ENCODE data around the gene CYB561.

CYB561 gene

DNA sequence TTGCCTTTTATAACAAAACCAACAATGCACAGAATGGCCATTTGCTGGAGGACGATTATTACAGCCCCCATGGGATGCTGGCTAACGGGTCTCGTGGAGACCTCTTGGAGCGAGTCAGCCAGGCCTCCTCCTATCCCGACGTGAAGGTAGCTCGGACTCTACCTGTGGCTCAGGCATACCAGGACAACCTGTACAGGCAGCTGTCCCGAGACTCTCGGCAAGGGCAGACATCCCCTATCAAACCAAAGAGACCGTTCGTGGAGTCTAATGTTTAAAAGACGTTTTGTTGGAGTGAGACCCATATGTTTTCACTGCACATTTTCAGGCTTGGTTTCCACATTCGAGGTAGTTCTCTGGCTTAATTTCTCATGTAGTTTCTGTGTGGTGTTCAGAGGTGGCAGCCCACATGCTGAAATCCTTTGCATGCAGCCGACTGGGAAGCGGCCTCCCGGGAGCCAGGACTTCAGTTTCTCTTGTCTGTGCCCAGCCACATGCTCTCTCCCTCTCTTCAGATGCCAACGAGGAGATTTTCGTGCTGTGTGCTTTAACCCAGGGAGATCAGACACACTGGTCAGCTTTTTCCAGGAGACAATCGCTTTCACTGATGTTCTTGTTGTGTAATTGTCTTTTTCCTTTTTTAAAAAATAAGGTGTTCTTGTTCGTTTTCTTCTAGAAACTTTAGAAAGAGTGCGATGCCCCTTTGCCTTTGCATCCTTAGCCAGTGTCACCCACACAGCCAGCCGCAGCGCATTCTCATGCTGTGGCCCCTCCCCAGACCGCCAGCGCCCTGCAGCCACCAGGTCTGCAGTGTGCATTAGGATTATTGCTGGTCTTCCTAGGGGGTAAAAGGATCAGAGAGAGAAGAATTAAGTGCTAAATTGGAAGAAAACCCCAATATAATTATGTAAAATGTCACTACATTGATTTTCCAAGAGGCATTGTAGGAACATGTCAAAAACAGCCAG, 24.1 kb downstream of the CYB561 start:
- H3K9me3 Mint-ChIP-seq, result no peaks in the 10 kb centered on the region
- H3K36me3 Mint-ChIP-seq (ENCODE audit: low read depth), result peaks cover 44% of the 10 kb centered on the region
- H3K4me3 Mint-ChIP-seq, result no peak overlapping the region
- H3K27ac Mint-ChIP-seq, result no peak overlapping the region
- peaks cover 16% of the 10 kb centered on the region for H3K27me3 Mint-ChIP-seq (ENCODE audit: low read depth, poor library complexity)
- DNase-seq, result no peak
- peaks cover 7% of the 10 kb centered on the region for H3K4me1 Mint-ChIP-seq
- no peak for TF ChIP-seq CTCF (IDR thresholded peaks at IDR 0.05)

DNA sequence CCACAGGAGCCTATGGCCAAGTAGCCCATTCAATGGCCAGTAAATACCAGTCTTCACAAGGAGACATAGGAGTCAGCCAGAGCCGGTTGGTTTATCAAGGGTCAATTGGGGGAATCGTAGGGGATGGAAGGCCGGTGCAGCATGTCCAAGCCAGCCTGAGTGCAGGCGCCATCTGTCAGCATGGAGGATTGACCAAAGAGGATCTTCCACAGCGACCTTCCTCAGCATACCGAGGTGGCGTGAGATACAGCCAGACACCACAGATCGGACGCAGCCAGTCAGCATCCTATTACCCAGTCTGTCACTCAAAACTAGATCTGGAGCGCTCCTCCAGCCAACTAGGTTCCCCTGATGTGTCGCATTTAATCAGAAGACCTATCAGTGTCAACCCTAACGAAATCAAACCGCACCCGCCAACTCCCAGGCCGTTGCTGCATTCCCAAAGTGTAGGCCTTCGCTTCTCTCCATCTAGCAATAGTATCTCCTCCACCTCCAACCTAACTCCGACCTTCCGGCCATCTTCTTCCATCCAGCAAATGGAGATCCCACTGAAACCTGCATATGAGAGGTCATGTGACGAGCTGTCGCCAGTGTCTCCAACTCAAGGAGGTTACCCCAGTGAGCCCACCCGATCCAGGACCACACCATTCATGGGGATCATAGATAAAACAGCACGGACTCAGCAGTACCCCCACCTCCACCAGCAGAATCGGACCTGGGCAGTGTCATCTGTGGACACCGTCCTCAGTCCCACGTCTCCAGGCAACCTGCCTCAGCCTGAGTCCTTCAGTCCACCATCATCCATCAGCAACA, 25.0 kb downstream of the CYB561 start:
- DNase-seq, result no peak
- Mint-ChIP-seq H3K27me3 (ENCODE audit: low read depth, poor library complexity) (peaks cover 13% of the 10 kb centered on the region), H3K4me1 (peaks cover 2% of the 10 kb centered on the region), H3K4me3 (no peak overlapping the region), H3K27ac (peak overlapping the region; percentile 46), H3K36me3 (ENCODE audit: low read depth) (peaks cover 44% of the 10 kb centered on the region), H3K9me3 (no peaks in the 10 kb centered on the region)
- no peak for TF ChIP-seq CTCF (IDR thresholded peaks at IDR 0.05)

DNA sequence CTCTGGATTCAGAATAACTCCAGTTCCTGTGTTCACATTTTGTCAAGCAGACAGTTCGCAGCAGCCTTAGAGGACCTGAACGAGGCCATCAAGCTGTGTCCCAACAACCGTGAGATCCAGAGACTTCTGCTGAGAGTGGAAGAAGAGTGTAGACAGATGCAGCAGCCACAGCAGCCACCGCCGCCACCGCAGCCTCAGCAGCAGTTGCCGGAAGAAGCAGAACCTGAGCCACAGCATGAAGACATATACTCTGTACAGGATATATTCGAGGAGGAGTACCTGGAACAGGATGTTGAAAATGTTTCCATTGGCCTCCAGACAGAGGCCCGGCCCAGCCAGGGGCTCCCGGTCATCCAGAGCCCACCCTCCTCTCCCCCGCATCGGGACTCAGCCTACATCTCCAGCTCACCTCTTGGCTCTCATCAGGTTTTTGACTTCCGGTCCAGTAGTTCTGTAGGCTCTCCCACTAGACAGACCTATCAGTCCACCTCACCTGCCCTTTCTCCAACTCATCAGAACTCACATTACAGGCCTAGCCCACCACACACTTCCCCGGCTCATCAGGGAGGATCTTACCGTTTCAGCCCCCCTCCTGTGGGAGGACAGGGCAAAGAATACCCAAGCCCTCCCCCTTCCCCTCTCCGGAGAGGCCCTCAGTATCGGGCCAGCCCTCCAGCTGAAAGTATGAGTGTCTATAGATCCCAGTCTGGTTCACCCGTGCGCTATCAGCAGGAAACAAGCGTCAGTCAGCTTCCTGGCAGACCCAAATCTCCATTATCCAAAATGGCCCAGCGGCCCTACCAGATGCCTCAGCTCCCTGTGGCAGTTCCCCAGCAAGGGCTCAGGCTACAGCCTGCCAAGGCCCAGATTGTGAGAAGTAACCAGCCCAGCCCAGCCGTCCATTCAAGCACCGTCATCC, 25.9 kb downstream of the CYB561 start:
- peaks cover 13% of the 10 kb centered on the region for H3K27me3 Mint-ChIP-seq (ENCODE audit: low read depth, poor library complexity)
- no peak for DNase-seq
- no peaks in the 10 kb centered on the region for H3K9me3 Mint-ChIP-seq
- H3K36me3 Mint-ChIP-seq (ENCODE audit: low read depth), result peaks cover 44% of the 10 kb centered on the region
- no peak overlapping the region for H3K4me3 Mint-ChIP-seq
- H3K27ac Mint-ChIP-seq, result no peak overlapping the region
- no peak for TF ChIP-seq CTCF (IDR thresholded peaks at IDR 0.05)
- H3K4me1 Mint-ChIP-seq, result no peaks in the 10 kb centered on the region

DNA sequence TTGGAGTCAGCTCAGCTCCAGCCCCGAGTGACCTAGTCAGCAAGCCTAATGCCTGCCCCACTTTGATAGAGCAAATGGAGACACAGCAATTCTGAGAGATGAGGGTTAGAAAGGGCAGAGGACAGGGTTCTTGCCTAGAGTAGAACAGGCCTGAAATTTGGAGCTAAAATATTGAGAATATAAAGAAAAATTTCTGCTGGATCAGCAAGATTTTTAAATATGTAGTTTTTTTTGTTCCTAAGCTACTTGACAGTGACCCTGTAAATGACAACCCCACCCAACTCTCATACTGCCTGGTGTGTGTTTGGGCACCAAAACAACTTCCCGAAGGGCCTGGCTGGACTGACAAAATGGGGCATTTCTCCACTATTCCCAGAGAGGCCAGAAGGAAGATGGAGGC, 26.7 kb downstream of the CYB561 start:
- Mint-ChIP-seq H3K27ac (no peak overlapping the region), H3K27me3 (ENCODE audit: low read depth, poor library complexity) (peaks cover 9% of the 10 kb centered on the region), H3K36me3 (ENCODE audit: low read depth) (peaks cover 49% of the 10 kb centered on the region), H3K4me1 (no peaks in the 10 kb centered on the region), H3K9me3 (no peaks in the 10 kb centered on the region), H3K4me3 (no peak overlapping the region)
- no peak for TF ChIP-seq CTCF (IDR thresholded peaks at IDR 0.05)
- DNase-seq, result no peak

DNA sequence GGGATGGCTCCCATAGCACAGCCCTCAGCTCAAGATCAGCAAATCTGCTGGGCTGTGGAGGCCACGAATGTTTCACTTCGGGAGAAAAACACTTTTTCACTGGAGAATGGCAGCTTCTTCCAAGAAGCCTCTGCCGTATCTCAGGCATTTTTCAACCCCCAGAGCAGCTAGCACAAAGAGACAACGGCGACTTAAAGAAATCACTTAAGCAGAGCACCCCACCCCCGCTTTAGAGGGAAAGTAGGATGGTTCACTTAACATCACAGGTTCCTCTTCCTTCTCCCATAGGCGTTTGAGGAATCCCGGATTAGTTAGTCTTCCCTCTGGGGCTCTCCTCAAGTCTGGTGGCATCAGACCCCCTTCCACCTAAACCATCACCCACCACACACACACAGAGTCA, 27.6 kb downstream of the CYB561 start:
- no peak for TF ChIP-seq CTCF (IDR thresholded peaks at IDR 0.05)
- Mint-ChIP-seq H3K27ac (no peak overlapping the region), H3K36me3 (ENCODE audit: low read depth) (peaks cover 50% of the 10 kb centered on the region), H3K4me1 (no peaks in the 10 kb centered on the region), H3K9me3 (no peaks in the 10 kb centered on the region), H3K4me3 (no peak overlapping the region), H3K27me3 (ENCODE audit: low read depth, poor library complexity) (peaks cover 9% of the 10 kb centered on the region)
- DNase-seq, result no peak
